CD14-positive monocyte (primary cell): ENCODE data around the gene MRPL41. TPM values are rescaled to one million over a fixed set of nuclear protein-coding genes. Genes with fewer than 3 reads are reported as not detected.

Source experiments
- DNase-seq, 3 donors: peaks; one replicate each; pipeline ENCODE4 v3.0.0-alpha.2; 2011 to 2022
- H2AFZ ChIP-seq: 2 replicates; pipeline ENCODE4 v1.6.0; 2012; ENCODE audit warnings: mild to moderate bottlenecking, low read depth, low read length, inconsistent platforms; ENCODE audit not compliant: insufficient read depth, poor library complexity, severe bottlenecking
- H3K27ac ChIP-seq, 2 donors: 1 replicate in 1 of 2; 2 replicates in 1 of 2; pipeline ENCODE4 v1.5.1; 2012 to 2013; ENCODE audit warnings: low read length in 2 of 2, control low read depth in 1 of 2, inconsistent platforms in 1 of 2, low read depth in 1 of 2, mild to moderate bottlenecking in 1 of 2
- H3K27me3 ChIP-seq, 2 donors: one replicate each; pipeline versions ENCODE4 v1.6.0 to v1.6.1; 2011 to 2013; ENCODE audit warnings: low read length in 2 of 2; ENCODE audit not compliant: control insufficient read depth in 2 of 2, insufficient read depth in 2 of 2
- H3K36me3 ChIP-seq, 2 donors: replicated peaks in 1 of 2; 1 replicate in 1 of 2; 2 replicates in 1 of 2; pipeline versions ENCODE4 v1.5.1 to v1.6.1; 2012 to 2013; ENCODE audit warnings: low read length in 2 of 2, control low read depth in 1 of 2, inconsistent platforms in 1 of 2, mild to moderate bottlenecking in 1 of 2; ENCODE audit not compliant: insufficient read depth in 2 of 2, control insufficient read depth in 1 of 2
- H3K4me1 ChIP-seq, 2 donors: 1 replicate in 1 of 2; 2 replicates in 1 of 2; pipeline versions ENCODE4 v1.5.1 to v1.6.1; 2012 to 2013; ENCODE audit warnings: low read length in 2 of 2, control low read depth in 1 of 2, inconsistent platforms in 1 of 2, mild to moderate bottlenecking in 1 of 2, moderate library complexity in 1 of 2; ENCODE audit not compliant: insufficient read depth in 2 of 2, control insufficient read depth in 1 of 2
- H3K4me2 ChIP-seq: replicated peaks from 2 replicates; pipeline ENCODE3; 2012; ENCODE audit warnings: low read length, moderate library complexity, mild to moderate bottlenecking; ENCODE audit not compliant: poor library complexity, severe bottlenecking; ENCODE audit errors: extremely low read depth
- H3K4me3 ChIP-seq, 3 experiments: fragments of 200-600 bp in 1 of 3; sonication (generic) in 1 of 3; replicated peaks in 1 of 3; 1 replicate in 2 of 3; 2 replicates in 1 of 3; pipeline ENCODE4 v1.5.1; 2011 to 2013; ENCODE audit warnings: low read length in 3 of 3, mild to moderate bottlenecking in 3 of 3, control low read depth in 2 of 3, low read depth in 2 of 3, inconsistent platforms in 1 of 3, moderate library complexity in 1 of 3
- H3K79me2 ChIP-seq: 2 replicates; pipeline ENCODE4 v1.6.0; 2012; ENCODE audit warnings: mild to moderate bottlenecking, control low read depth, inconsistent platforms, low read length, moderate library complexity; ENCODE audit not compliant: insufficient read depth
- H3K9ac ChIP-seq: 2 replicates; pipeline ENCODE4 v1.6.0; 2017; ENCODE audit warnings: low read length, mild to moderate bottlenecking; ENCODE audit not compliant: insufficient read depth, poor library complexity, severe bottlenecking
- H3K9me3 ChIP-seq, 2 donors: replicated peaks in 1 of 2; 1 replicate in 1 of 2; 2 replicates in 1 of 2; pipeline versions ENCODE4 v1.5.1 to v1.6.1; 2012 to 2013; ENCODE audit warnings: low read length in 2 of 2, control low read depth in 1 of 2; ENCODE audit not compliant: control insufficient read depth in 1 of 2, insufficient read depth in 1 of 2
- H4K20me1 ChIP-seq: 2 replicates; pipeline ENCODE4 v1.6.0; 2012; ENCODE audit warnings: mild to moderate bottlenecking, low read length, control low read depth, moderate library complexity; ENCODE audit not compliant: insufficient read depth
- H3K27ac Mint-ChIP-seq, 7 donors: one replicate each; pipeline ENCODE4 v1.8.0; 2020; ENCODE audit warnings: mild to moderate bottlenecking in 7 of 7, mixed read lengths in 7 of 7, moderate library complexity in 6 of 7, inconsistent platforms in 2 of 7
- H3K27me3 Mint-ChIP-seq, 3 donors: one replicate each; pipeline ENCODE4 v1.8.0; 2021 to 2022; ENCODE audit warnings: low read depth in 3 of 3, mild to moderate bottlenecking in 3 of 3, mixed read lengths in 3 of 3, moderate library complexity in 3 of 3, inconsistent platforms in 1 of 3
- H3K36me3 Mint-ChIP-seq, 2 donors: one replicate each; pipeline ENCODE4 v1.8.0; 2020; ENCODE audit warnings: mixed read lengths in 2 of 2, inconsistent platforms in 1 of 2, mild to moderate bottlenecking in 1 of 2
- H3K4me1 Mint-ChIP-seq: one replicate; pipeline ENCODE4 v1.8.0; 2020; ENCODE audit warnings: mild to moderate bottlenecking, mixed read lengths
- H3K4me3 Mint-ChIP-seq, 2 donors: one replicate each; pipeline ENCODE4 v1.8.0; 2020; ENCODE audit warnings: mild to moderate bottlenecking in 2 of 2, mixed read lengths in 2 of 2, moderate library complexity in 1 of 2
- H3K9me3 Mint-ChIP-seq, 7 donors: one replicate each; pipeline ENCODE4 v1.8.0; 2020 to 2022; ENCODE audit warnings: mixed read lengths in 7 of 7, mild to moderate bottlenecking in 6 of 7, moderate library complexity in 6 of 7, inconsistent platforms in 2 of 7
- WGBS: methylation state at CpG from one replicate; pipeline ENCODE4 v1.1.5; 2013; ENCODE audit warnings: missing lambda C conversion rate; ENCODE audit not compliant: insufficient coverage; 5-methylcytosine and 5-hydroxymethylcytosine counted together
- intact Hi-C, 2 donors: fragments of 100-400 bp; cut with micrococcal nuclease; formaldehyde crosslinking; loops; one replicate each; pipeline versions ENCODE4 v1.15.0 to v1.15.1; 2023
- polyA plus RNA-seq, 3 donors: library from polyadenylated mRNA; depleted of rRNA in 1 of 3; unstranded in 2 of 3; stranded (reverse) in 1 of 3; fragments of 300-500 nt in 2 of 3; fragments of >200 nt in 1 of 3; fragmentation: Illumina TruSeq in 2 of 3; gene quantifications; 1 replicate in 2 of 3; 2 replicates in 1 of 3; pipeline ENCODE4 v1.2.3, GENCODE V29; 2012 to 2021
- TF ChIP-seq, protein P1 (sequence below): fragments of 200-600 bp; IDR thresholded peaks from one replicate; pipeline ENCODE4 v1.8.0; 2022; ENCODE audit warnings: antibody characterized with exemption, mild to moderate bottlenecking

MRPL41 gene
- polyA plus RNA-seq, 3 donors: 17.3 to 49.4 (median 33.2) TPM

DNA sequence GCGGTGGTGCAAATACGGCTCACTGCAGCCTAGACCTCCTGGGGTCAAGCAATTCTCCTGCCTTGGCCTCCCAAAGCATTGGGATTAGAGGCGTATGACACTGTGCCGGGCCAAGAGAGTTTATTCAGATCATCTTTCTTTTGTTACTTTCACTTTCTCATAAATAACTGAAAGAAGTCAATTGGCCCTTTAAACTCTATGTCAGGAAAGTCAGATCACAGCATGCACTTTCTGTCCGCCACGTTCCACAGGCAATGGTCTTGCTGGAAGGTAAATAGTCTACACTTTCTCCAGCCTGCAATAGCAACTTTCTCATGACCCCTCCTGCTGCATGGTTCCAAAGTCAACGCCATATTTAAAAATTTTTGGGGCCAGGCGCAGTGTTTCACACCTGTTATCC is 47.3 kb downstream of the MRPL41 start:
- Mint-ChIP-seq H3K9me3 (no peaks in the 10 kb centered on the region), H3K27me3 (peaks cover 3 to 12% (median 6%) of the 10 kb centered on the region in 3 donors), H3K4me1 (peaks cover 35% of the 10 kb centered on the region), H3K27ac (no peak overlapping the region), H3K36me3 (peaks cover 0 to 1% of the 10 kb centered on the region in 2 donors), H3K4me3 (no peak overlapping the region)
- TF ChIP-seq, protein P1, sequence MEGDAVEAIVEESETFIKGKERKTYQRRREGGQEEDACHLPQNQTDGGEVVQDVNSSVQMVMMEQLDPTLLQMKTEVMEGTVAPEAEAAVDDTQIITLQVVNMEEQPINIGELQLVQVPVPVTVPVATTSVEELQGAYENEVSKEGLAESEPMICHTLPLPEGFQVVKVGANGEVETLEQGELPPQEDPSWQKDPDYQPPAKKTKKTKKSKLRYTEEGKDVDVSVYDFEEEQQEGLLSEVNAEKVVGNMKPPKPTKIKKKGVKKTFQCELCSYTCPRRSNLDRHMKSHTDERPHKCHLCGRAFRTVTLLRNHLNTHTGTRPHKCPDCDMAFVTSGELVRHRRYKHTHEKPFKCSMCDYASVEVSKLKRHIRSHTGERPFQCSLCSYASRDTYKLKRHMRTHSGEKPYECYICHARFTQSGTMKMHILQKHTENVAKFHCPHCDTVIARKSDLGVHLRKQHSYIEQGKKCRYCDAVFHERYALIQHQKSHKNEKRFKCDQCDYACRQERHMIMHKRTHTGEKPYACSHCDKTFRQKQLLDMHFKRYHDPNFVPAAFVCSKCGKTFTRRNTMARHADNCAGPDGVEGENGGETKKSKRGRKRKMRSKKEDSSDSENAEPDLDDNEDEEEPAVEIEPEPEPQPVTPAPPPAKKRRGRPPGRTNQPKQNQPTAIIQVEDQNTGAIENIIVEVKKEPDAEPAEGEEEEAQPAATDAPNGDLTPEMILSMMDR: no peak
- Histone ChIP-seq H3K27me3 (no peaks in the 10 kb centered on the region), H2AFZ (no peak overlapping the region), H3K4me1 (peaks cover 18 to 19% of the 10 kb centered on the region in 2 donors), H3K4me2 (no peak overlapping the region), H3K79me2 (no peaks in the 10 kb centered on the region), H4K20me1 (no peaks in the 10 kb centered on the region), H3K36me3 (no peaks in the 10 kb centered on the region), H3K27ac (no peak overlapping the region), H3K4me3 (no peak overlapping the region), H3K9me3 (no peaks in the 10 kb centered on the region), H3K9ac (no peak overlapping the region)
- intact Hi-C loops: no loop called here
- DNase-seq: no peak
- 100% methylated on average over 2 of the region's 8 CpGs for WGBS

Other genes with a start within 250 kb of the MRPL41 start
- gene NRARP, start 249.6 kb upstream of the MRPL41 start, polyA plus RNA-seq: 10 to 100 TPM in 1 of 3 donors, not detected in 2; 15.4 TPM
- 10 to 100 TPM in 1 of 3 donors, 1 to 10 TPM in 2; 2.0 to 10.8 (median 3.0) TPM for gene EXD3, start 128.7 kb upstream of the MRPL41 start, polyA plus RNA-seq
- gene NOXA1, start 128.5 kb upstream of the MRPL41 start, polyA plus RNA-seq: 1 to 10 TPM; 1.3 to 9.4 (median 1.6) TPM
- not detected for gene ENTPD8, start 110.5 kb upstream of the MRPL41 start, polyA plus RNA-seq
- gene NSMF, start 92.5 kb upstream of the MRPL41 start, polyA plus RNA-seq: 10 to 100 TPM in 1 of 3 donors, 1 to 10 TPM in 2; 4.6 to 68.4 (median 5.3) TPM
- gene PNPLA7, start 1.5 kb upstream of the MRPL41 start, polyA plus RNA-seq: 1 to 10 TPM in 1 of 3 donors, under 1 TPM in 2; 0.10 to 1.1 (median 0.14) TPM
- gene DPH7, start 27.0 kb downstream of the MRPL41 start, polyA plus RNA-seq: 10 to 100 TPM; 13.1 to 45.6 (median 14.2) TPM
- 10 to 100 TPM in 1 of 3 donors, 1 to 10 TPM in 2; 1.9 to 12.4 (median 4.5) TPM for gene ZMYND19, start 38.6 kb downstream of the MRPL41 start, polyA plus RNA-seq
- gene ARRDC1, start 53.8 kb downstream of the MRPL41 start, polyA plus RNA-seq: 100 to 1,000 TPM in 1 of 3 donors, 10 to 100 TPM in 2; 83.2 to 454 (median 87.6) TPM
- 10 to 100 TPM; 10.1 to 46.5 (median 15.0) TPM for gene EHMT1, start 67.1 kb downstream of the MRPL41 start, polyA plus RNA-seq